ENCODE data around the gene STIM1. TPM values are rescaled to one million over a fixed set of nuclear protein-coding genes. Genes with fewer than 3 reads are reported as not detected.
A peak's percentile ranks its signal among the peaks of the same experiment; 100 is the strongest.

The STIM1 gene
- 10 to 100 TPM; 36.4 to 48.0 (median 40.5) TPM for total RNA-seq
- long read RNA-seq, partial matches to known transcripts = 4 of 8 reads
- long read RNA-seq, other reads (novel, unspliced or antisense) = 4 of 8 reads

- WGBS (ENCODE audit: insufficient coverage, low coverage, low lambda C conversion rate, missing lambda C conversion rate) = under 1% methylated on average over 25 of the region's 87 CpGs
- Histone ChIP-seq H3K4me3 (peak within 1 kb of the TSS; percentile 74 to 96 (median 89)), H3K27ac (peak within 1 kb of the TSS; percentile 94 to 99 (median 95)), H3K4me1 (peaks cover 0 to 42% (median 18%) of the 10 kb centered on the region in 4 donors), H3K36me3 (no peaks in the 10 kb centered on the region), H3K27me3 (no peaks in the 10 kb centered on the region), H3K9me3 (no peaks in the 10 kb centered on the region)
- peak; percentile 96 to 97 (median 97) for DNase-seq
- ATAC-seq = peak; percentile 85 to 90 (median 86)
- peak; percentile 80 for TF ChIP-seq POLR2A (IDR thresholded peaks at IDR 0.05)
- peak; percentile 96 to 99 (median 98) for TF ChIP-seq CTCF (IDR thresholded peaks at IDR 0.05)
- intact Hi-C loops (cut with DNase I) = loop anchor here (5.0 to 10.0 kb wide), 3 partner anchors 80 to 220 kb away; no protein-coding TSS in a partner anchor
Measured at GRCh38 chr11:3854977-3855807, at the start of gene STIM1. Gene STIM1, plus strand, starts transcription at chr11:3855664. Its CDS starts 607 bp downstream, at chr11:3856271.

GRCh38 chr11:3807909-3808860 lies 47.3 kb upstream of the STIM1 start, which contains the start of gene PGAP2:
Gene PGAP2, plus strand, starts transcription at chr11:3808560. Its CDS starts 2,700 bp downstream, at chr11:3811260.
- Histone ChIP-seq H3K9me3 (no peaks in the 10 kb centered on the region), H3K4me3 (peak within 1 kb of the TSS; percentile 79 to 91 (median 85)), H3K4me1 (peaks cover 0 to 11% (median 2%) of the 10 kb centered on the region in 4 donors), H3K27me3 (no peaks in the 10 kb centered on the region), H3K36me3 (no peaks in the 10 kb centered on the region), H3K27ac (peak within 1 kb of the TSS; percentile 41 to 65 (median 60))
- DNase-seq (peak; percentile 72 to 80 (median 74)), ATAC-seq (peak; percentile 83 to 84 (median 83))
- WGBS (ENCODE audit: insufficient coverage, low coverage, low lambda C conversion rate, missing lambda C conversion rate) = 2% methylated on average over 21 of the region's 55 CpGs
- TF ChIP-seq CTCF (IDR thresholded peaks at IDR 0.05) = peak; percentile 46 to 67 (median 65)
- no peak for TF ChIP-seq POLR2A (IDR thresholded peaks at IDR 0.05)
- intact Hi-C loops (cut with DNase I) = no loop called here

GRCh38 chr11:3808861-3809623 lies 46.4 kb upstream of the STIM1 start:
- peaks cover 0 to 11% (median 2%) of the 10 kb centered on the region in 4 donors for H3K4me1 ChIP-seq
- DNase-seq (peak in 1 of 3 donors; percentile 70), ATAC-seq (peak; percentile 83 to 90 (median 88))
- no peaks in the 10 kb centered on the region for H3K27me3 ChIP-seq
- H3K27ac ChIP-seq = peak overlapping the region; percentile 41 to 65 (median 60)
- H3K4me3 ChIP-seq = peak overlapping the region; percentile 79 to 91 (median 85)
- 3% methylated on average over 3 of the region's 5 CpGs for WGBS (ENCODE audit: insufficient coverage, low coverage, low lambda C conversion rate, missing lambda C conversion rate)
- H3K9me3 ChIP-seq = no peaks in the 10 kb centered on the region
- intact Hi-C loops (cut with DNase I) = no loop called here
- TF ChIP-seq POLR2A (IDR thresholded peaks at IDR 0.05) (no peak), CTCF (IDR thresholded peaks at IDR 0.05) (peak; percentile 38 to 61 (median 59))
- H3K36me3 ChIP-seq = no peaks in the 10 kb centered on the region

GRCh38 chr11:3809624-3809928 lies 45.9 kb upstream of the STIM1 start:
- intact Hi-C loops (cut with DNase I) = no loop called here
- H3K36me3 ChIP-seq = no peaks in the 10 kb centered on the region
- H3K4me1 ChIP-seq = peaks cover 0 to 11% (median 2%) of the 10 kb centered on the region in 4 donors
- H3K27ac ChIP-seq = no peak overlapping the region
- DNase-seq = no peak
- H3K9me3 ChIP-seq = no peaks in the 10 kb centered on the region
- H3K4me3 ChIP-seq = no peak overlapping the region
- H3K27me3 ChIP-seq = no peaks in the 10 kb centered on the region
- TF ChIP-seq POLR2A (IDR thresholded peaks at IDR 0.05) = no peak
- TF ChIP-seq CTCF (IDR thresholded peaks at IDR 0.05) = no peak
- ATAC-seq = no peak
- 86% methylated on average over 1 of the region's 1 CpG for WGBS (ENCODE audit: insufficient coverage, low coverage, low lambda C conversion rate, missing lambda C conversion rate)

Data from right lobe of liver (tissue), 6 donors.